Activated gamma-delta T cell treated with Interleukin-2 at 50 U/mL for 16 hours (primary cell): ENCODE measurements around the gene AP1G1.
"Not testable (repeated sequence)": the region's sequence is repeated elsewhere in the genome, so short reads cannot be mapped to it uniquely, and the experiment has no call there.

Experiments used
- DNase-seq: peaks from one replicate; pipeline ENCODE4 v3.0.0-alpha.2; 2020

AP1G1 gene

DNA sequence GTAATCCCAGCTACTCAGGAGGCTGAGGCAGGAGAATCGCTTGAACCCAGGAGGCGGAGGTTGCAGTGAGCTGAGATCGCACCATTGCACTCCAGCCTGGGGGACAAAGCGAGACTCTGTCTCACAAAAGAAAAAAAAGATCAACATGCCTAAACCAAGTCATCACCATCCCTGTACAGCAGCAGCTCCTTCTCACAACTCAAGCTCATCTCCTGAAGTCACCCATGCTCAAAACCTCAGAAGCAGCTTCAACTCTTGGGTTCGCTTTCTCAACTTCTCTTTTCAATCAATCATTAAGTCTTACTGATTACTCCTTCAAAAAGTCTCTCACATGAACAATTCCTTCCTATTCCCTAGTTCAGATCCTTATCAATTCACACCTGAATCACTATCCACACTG is 115.5 kb downstream of the AP1G1 start:
- DNase-seq = no peak

DNA sequence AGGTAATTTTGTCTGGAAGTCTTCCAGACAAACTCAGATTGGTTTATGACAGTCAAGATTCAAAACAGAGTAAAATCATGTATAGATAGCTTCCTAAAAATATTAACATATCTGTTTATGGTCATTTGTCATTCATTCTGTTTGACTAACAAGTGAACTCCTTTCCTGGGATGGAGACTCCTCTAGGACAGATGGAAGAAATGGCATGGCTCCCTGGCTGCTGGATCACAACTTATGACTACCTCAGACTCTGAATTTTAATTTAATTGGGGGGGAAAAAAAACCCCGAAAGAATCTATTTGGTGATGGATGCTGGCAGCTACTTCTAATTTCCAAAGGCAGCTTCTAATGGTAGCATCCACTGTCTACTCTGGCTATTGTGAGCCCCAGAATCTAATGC is 118.7 kb downstream of the AP1G1 start:
- DNase-seq = no peak

- no peak for DNase-seq
These were observed 120.8 kb downstream of the AP1G1 start for GRCh38 chr16:71687861-71688260.

- not testable (repeated sequence) for DNase-seq
These were observed 124.4 kb downstream of the AP1G1 start for GRCh38 chr16:71684280-71684679.

DNA sequence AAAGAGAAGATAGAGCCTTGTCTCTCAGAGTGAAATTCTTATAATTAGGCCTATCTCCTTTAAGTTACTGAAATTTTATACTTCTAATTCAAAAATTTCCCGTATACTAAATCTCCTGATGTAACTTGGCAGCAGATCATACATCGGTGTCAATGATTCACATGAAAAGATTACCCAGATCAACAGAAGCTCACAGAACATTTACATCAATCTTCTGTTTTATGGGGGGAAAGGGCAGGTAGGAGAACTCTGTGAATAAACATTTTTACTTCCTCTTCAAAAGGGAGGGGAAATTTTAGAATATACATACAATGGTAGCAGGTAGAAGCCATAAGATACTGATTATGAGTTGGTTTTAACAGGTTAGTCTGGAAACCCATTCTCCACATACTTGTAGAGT is 127.3 kb downstream of the AP1G1 start:
- DNase-seq = no peak
